Natural killer cell (primary cell): ENCODE measurements around the gene MPEG1. TPM values are rescaled to one million over a fixed set of nuclear protein-coding genes. Genes with fewer than 3 reads are reported as not detected.

ENCODE experiments used
- ATAC-seq, 3 donors: fragments of 150-1000 bp in 2 of 3; fragments of 200-7000 bp in 1 of 3; cut with Tn5 transposase; 1 replicate in 1 of 3; 2 replicates in 2 of 3; pipeline ENCODE4 v1.10.0; 2021; ENCODE audit warnings: mild to moderate bottlenecking in 2 of 3, moderate library complexity in 2 of 3
- DNase-seq, 2 donors: peaks; one replicate each; pipeline versions ENCODE4 v3.0.0 to v3.0.0-alpha.2; 2013 to 2021; ENCODE audit warnings: mixed read lengths in 1 of 2
- H3K27ac ChIP-seq: one replicate; pipeline ENCODE4 v1.5.1; 2013; ENCODE audit warnings: mild to moderate bottlenecking, low read length
- H3K27me3 ChIP-seq: one replicate; pipeline ENCODE4 v1.6.1; 2013; ENCODE audit warnings: low read length; ENCODE audit not compliant: control insufficient read depth, insufficient read depth
- H3K36me3 ChIP-seq: one replicate; pipeline ENCODE4 v1.6.1; 2013; ENCODE audit warnings: low read length; ENCODE audit not compliant: control insufficient read depth, insufficient read depth
- H3K4me1 ChIP-seq: one replicate; pipeline ENCODE4 v1.6.1; 2013; ENCODE audit warnings: low read length; ENCODE audit not compliant: control insufficient read depth, insufficient read depth
- H3K4me3 ChIP-seq: one replicate; pipeline ENCODE4 v1.5.1; 2013; ENCODE audit warnings: low read length
- H3K9me3 ChIP-seq: one replicate; pipeline ENCODE4 v1.6.1; 2013; ENCODE audit warnings: low read length; ENCODE audit not compliant: control insufficient read depth, insufficient read depth
- H3K27ac Mint-ChIP-seq, 2 donors: one replicate each; pipeline ENCODE4 v1.8.0; 2022; ENCODE audit warnings: mild to moderate bottlenecking in 2 of 2, mixed read lengths in 2 of 2, moderate library complexity in 1 of 2
- H3K27me3 Mint-ChIP-seq, 2 donors: one replicate each; pipeline ENCODE4 v1.8.0; 2022; ENCODE audit warnings: low read depth in 2 of 2, mixed read lengths in 2 of 2
- H3K36me3 Mint-ChIP-seq: one replicate; pipeline ENCODE4 v1.8.0; 2022; ENCODE audit warnings: mixed read lengths
- H3K4me1 Mint-ChIP-seq, 2 donors: one replicate each; pipeline ENCODE4 v1.8.0; 2022; ENCODE audit warnings: mixed read lengths in 2 of 2
- H3K4me3 Mint-ChIP-seq: one replicate; pipeline ENCODE4 v1.8.0; 2022; ENCODE audit warnings: mild to moderate bottlenecking, moderate library complexity, mixed read lengths
- H3K9me3 Mint-ChIP-seq, 2 donors: one replicate each; pipeline ENCODE4 v1.8.0; 2022; ENCODE audit warnings: mixed read lengths in 2 of 2
- CTCF ChIP-seq: fragments of 200-600 bp; IDR thresholded peaks from one replicate; pipeline ENCODE4 v1.8.0; 2022; ENCODE audit warnings: antibody characterized with exemption
- WGBS: methylation state at CpG from one replicate; pipeline ENCODE4 v1.1.7; 2013; ENCODE audit warnings: missing lambda C conversion rate; ENCODE audit not compliant: insufficient coverage; 5-methylcytosine and 5-hydroxymethylcytosine counted together
- intact Hi-C: fragments of 100-400 bp; cut with micrococcal nuclease; formaldehyde crosslinking; loops from one replicate; pipeline ENCODE4 v1.14.2; 2022
- total RNA-seq, 4 donors: library from RNA; stranded (reverse); fragments of 120-200 nt in 1 of 4; gene quantifications; one replicate each; pipeline versions ENCODE4 v1.2.3 to v1.2.4, GENCODE V29; 2013 to 2022

Gene MPEG1
- total RNA-seq, 3 donors from 2014 or later (not counting 1 experiment from before 2014, with no cell fraction given) = 11.1 to 20.0 (median 19.6) TPM

- Mint-ChIP-seq H3K9me3 (no peaks in the 10 kb centered on the region), H3K36me3 (no peaks in the 10 kb centered on the region), H3K27ac (peak overlapping the region; percentile 33 to 59), H3K4me3 (peak overlapping the region; percentile 25), H3K4me1 (peaks cover 31 to 32% of the 10 kb centered on the region in 2 donors), H3K27me3 (no peaks in the 10 kb centered on the region)
- peaks cover 2% of the 10 kb centered on the region for H3K27me3 ChIP-seq
- H3K4me1 ChIP-seq = peaks cover 10% of the 10 kb centered on the region
- DNase-seq (peak in 1 of 2 donors; percentile 38), ATAC-seq (peak in 2 of 3 donors; percentile 57 to 61)
- no peaks in the 10 kb centered on the region for H3K36me3 ChIP-seq
- no CpG with 5 or more reads among the region's 2 CpGs for WGBS
- no peak for TF ChIP-seq CTCF
- H3K4me3 ChIP-seq = no peak overlapping the region
- H3K27ac ChIP-seq = no peak overlapping the region
- intact Hi-C loops = no loop called here
- no peaks in the 10 kb centered on the region for H3K9me3 ChIP-seq
These were observed 35.0 kb upstream of the MPEG1 start for GRCh38 chr11:59247531-59248227.

- TF ChIP-seq CTCF = no peak
- WGBS = 81% methylated on average over 1 of the region's 1 CpG
- Mint-ChIP-seq H3K4me1 (peaks cover 22% of the 10 kb centered on the region in 2 donors), H3K27me3 (no peaks in the 10 kb centered on the region), H3K9me3 (no peaks in the 10 kb centered on the region), H3K36me3 (no peaks in the 10 kb centered on the region), H3K27ac (no peak overlapping the region), H3K4me3 (no peak overlapping the region)
- H3K27me3 ChIP-seq = peaks cover 2% of the 10 kb centered on the region
- H3K36me3 ChIP-seq = no peaks in the 10 kb centered on the region
- peaks cover 10% of the 10 kb centered on the region for H3K4me1 ChIP-seq
- no peaks in the 10 kb centered on the region for H3K9me3 ChIP-seq
- H3K4me3 ChIP-seq = no peak overlapping the region
- ATAC-seq (no peak), DNase-seq (no peak)
- H3K27ac ChIP-seq = no peak overlapping the region
- intact Hi-C loops = no loop called here
These were observed 30.9 kb upstream of the MPEG1 start for GRCh38 chr11:59243633-59244032.

DNA sequence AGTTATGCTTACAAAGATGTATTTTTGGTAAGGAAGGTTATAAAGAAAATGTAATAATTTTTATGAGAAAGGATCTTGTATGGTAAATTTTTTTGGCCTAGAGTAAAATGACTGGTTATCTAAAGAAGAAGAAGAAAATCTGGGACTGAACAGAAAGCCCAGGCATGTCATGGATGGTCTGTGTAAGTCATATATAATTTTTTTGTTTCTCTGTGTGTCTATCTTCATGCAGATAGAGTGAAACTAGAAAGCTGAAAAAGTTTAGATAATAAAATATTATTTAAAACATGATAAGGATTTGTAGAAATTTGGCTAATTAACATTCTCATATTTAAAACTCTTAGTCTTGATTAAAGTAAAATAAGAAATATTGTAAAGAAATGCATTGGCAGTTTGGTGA lies 27.6 kb upstream of the MPEG1 start:
- Mint-ChIP-seq H3K4me3 (no peak overlapping the region), H3K36me3 (peaks cover 16% of the 10 kb centered on the region), H3K9me3 (peaks cover 2 to 4% of the 10 kb centered on the region in 2 donors), H3K4me1 (no peaks in the 10 kb centered on the region), H3K27me3 (peaks cover 8 to 16% of the 10 kb centered on the region in 2 donors), H3K27ac (no peak overlapping the region)
- Histone ChIP-seq H3K4me1 (no peaks in the 10 kb centered on the region), H3K4me3 (no peak overlapping the region), H3K27me3 (peaks cover 2% of the 10 kb centered on the region), H3K27ac (no peak overlapping the region), H3K9me3 (no peaks in the 10 kb centered on the region), H3K36me3 (no peaks in the 10 kb centered on the region)
- DNase-seq = no peak
- ATAC-seq = no peak
- intact Hi-C loops = no loop called here
- no peak for TF ChIP-seq CTCF

DNA sequence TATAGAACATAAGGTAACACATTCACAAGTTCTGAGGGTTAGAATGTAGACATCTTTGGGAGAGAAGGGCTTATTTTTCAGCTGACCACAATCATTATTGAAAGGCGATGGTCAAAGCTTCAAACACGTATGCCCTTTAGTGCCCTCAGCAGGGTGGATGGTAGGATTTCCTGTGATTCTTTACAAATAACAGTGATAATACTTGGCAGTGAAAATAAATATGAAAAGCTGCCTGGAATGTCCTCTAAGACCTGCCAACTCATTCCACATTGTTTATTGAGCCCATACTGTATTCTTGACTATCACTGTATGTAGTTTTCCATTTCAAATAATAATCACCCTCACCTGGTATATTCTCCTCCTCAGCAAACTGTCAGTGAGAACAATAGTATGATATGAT lies 13.7 kb upstream of the MPEG1 start:
- Histone ChIP-seq H3K36me3 (no peaks in the 10 kb centered on the region), H3K4me1 (peaks cover 12% of the 10 kb centered on the region), H3K27ac (no peak overlapping the region), H3K9me3 (no peaks in the 10 kb centered on the region), H3K27me3 (no peaks in the 10 kb centered on the region), H3K4me3 (no peak overlapping the region)
- no peak overlapping the region for H3K27ac Mint-ChIP-seq
- peaks cover 0 to 3% of the 10 kb centered on the region in 2 donors for H3K9me3 Mint-ChIP-seq
- peaks cover 6 to 21% of the 10 kb centered on the region in 2 donors for H3K4me1 Mint-ChIP-seq
- 87% methylated on average over 2 of the region's 2 CpGs for WGBS
- no peaks in the 10 kb centered on the region for H3K27me3 Mint-ChIP-seq
- TF ChIP-seq CTCF = no peak
- ATAC-seq (no peak), DNase-seq (no peak)
- H3K36me3 Mint-ChIP-seq = no peaks in the 10 kb centered on the region
- intact Hi-C loops = no loop called here
- no peak overlapping the region for H3K4me3 Mint-ChIP-seq
